ENCODE measurements around the gene TMOD3. TPM values are rescaled to one million over a fixed set of nuclear protein-coding genes. Genes with fewer than 3 reads are reported as not detected.
A peak's percentile ranks its signal among the peaks of the same experiment; 100 is the strongest.

Gene TMOD3
- polyA plus RNA-seq, 1 donor, result 44.0 TPM

- Histone ChIP-seq H3K4me1 (ENCODE audit: control insufficient read depth, insufficient read depth, low read length) (peaks cover 12% of the 10 kb centered on the region), H3K9me3 (ENCODE audit: control insufficient read depth, low read depth, low read length) (peaks cover 5% of the 10 kb centered on the region), H3K27me3 (ENCODE audit: control insufficient read depth, insufficient read depth, low read length) (no peaks in the 10 kb centered on the region), H3K36me3 (ENCODE audit: control insufficient read depth, insufficient read depth, low read length) (no peaks in the 10 kb centered on the region), H3K4me3 (ENCODE audit: low read length) (no peak overlapping the region), H3K27ac (ENCODE audit: low read length) (no peak overlapping the region)
- peak; percentile 56 to 82 for DNase-seq
Measured at GRCh38 chr15:51816611-51817010, 12.8 kb upstream of the TMOD3 start.

GRCh38 chr15:51818150-51818549 is 11.3 kb upstream of the TMOD3 start:
- DNase-seq, result no peak
- Histone ChIP-seq H3K9me3 (ENCODE audit: control insufficient read depth, low read depth, low read length) (peaks cover 7% of the 10 kb centered on the region), H3K4me1 (ENCODE audit: control insufficient read depth, insufficient read depth, low read length) (peaks cover 12% of the 10 kb centered on the region), H3K36me3 (ENCODE audit: control insufficient read depth, insufficient read depth, low read length) (no peaks in the 10 kb centered on the region), H3K27me3 (ENCODE audit: control insufficient read depth, insufficient read depth, low read length) (no peaks in the 10 kb centered on the region), H3K4me3 (ENCODE audit: low read length) (no peak overlapping the region), H3K27ac (ENCODE audit: low read length) (no peak overlapping the region)
- 60% methylated on average over 1 of the region's 3 CpGs for WGBS (ENCODE audit: insufficient coverage, low lambda C conversion rate)

DNA sequence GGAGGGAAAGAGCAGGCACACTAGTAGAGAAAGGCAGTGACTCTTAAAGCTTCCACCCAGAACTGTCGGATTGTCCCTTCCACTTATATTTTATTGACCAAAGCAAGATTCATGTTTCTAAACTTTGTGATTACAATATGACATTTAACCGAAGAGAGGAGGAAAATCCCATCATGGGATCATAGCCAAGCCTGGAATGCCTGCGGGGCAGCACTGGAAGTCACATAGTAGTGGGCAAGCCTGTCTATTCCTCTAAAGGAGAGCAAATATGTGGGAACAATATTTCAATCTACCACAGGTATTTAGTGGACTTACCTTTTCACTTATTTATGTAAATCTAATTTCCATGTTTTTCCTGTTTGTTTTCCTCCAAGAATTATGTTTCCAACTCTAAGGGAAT is 3.8 kb upstream of the TMOD3 start:
- no peaks in the 10 kb centered on the region for H3K4me1 ChIP-seq (ENCODE audit: control insufficient read depth, insufficient read depth, low read length)
- WGBS (ENCODE audit: insufficient coverage, low lambda C conversion rate), result no CpG with 5 or more reads among the region's 3 CpGs
- peaks cover 7% of the 10 kb centered on the region for H3K9me3 ChIP-seq (ENCODE audit: control insufficient read depth, low read depth, low read length)
- H3K4me3 ChIP-seq (ENCODE audit: low read length), result no peak overlapping the region
- DNase-seq, result no peak
- H3K27me3 ChIP-seq (ENCODE audit: control insufficient read depth, insufficient read depth, low read length), result no peaks in the 10 kb centered on the region
- no peak overlapping the region for H3K27ac ChIP-seq (ENCODE audit: low read length)
- H3K36me3 ChIP-seq (ENCODE audit: control insufficient read depth, insufficient read depth, low read length), result no peaks in the 10 kb centered on the region

GRCh38 chr15:51828621-51829375 is 655 bp upstream of the TMOD3 start:
- Histone ChIP-seq H3K4me1 (ENCODE audit: control insufficient read depth, insufficient read depth, low read length) (peaks cover 3% of the 10 kb centered on the region), H3K27me3 (ENCODE audit: control insufficient read depth, insufficient read depth, low read length) (no peaks in the 10 kb centered on the region), H3K36me3 (ENCODE audit: control insufficient read depth, insufficient read depth, low read length) (no peaks in the 10 kb centered on the region), H3K4me3 (ENCODE audit: low read length) (no peak overlapping the region), H3K27ac (ENCODE audit: low read length) (no peak overlapping the region), H3K9me3 (ENCODE audit: control insufficient read depth, low read depth, low read length) (no peaks in the 10 kb centered on the region)
- DNase-seq, result no peak
- 100% methylated on average over 1 of the region's 9 CpGs for WGBS (ENCODE audit: insufficient coverage, low lambda C conversion rate)

DNA sequence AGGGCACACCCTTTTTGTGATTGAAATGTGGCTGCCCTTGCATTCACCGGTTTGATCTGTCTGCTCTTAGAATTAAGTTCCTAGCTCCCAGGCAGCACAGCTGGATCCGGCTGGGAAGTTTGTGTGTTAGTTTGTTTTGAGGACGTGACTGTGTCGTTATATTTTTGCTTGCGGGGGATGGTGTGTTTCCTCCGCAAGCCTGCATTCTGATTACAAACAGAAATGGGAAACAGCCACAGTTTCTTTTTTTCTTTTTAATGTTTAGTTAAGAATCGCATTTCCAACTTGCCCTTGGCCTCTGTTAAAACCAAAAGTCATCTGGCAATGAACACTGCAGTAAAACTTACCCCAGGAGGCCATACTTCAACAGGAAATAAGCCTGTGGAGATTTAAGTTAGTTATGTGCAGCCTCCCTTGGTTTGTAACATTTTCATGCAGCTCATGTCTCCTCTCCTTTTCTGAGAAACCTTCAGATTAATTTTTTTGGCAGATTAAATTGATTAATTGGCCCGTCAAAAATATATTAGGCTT is 888 bp downstream of the TMOD3 start:
- DNase-seq, result peak in 1 of 2 donors; percentile 62
- WGBS (ENCODE audit: insufficient coverage, low lambda C conversion rate), result 22% methylated on average over 1 of the region's 8 CpGs

DNA sequence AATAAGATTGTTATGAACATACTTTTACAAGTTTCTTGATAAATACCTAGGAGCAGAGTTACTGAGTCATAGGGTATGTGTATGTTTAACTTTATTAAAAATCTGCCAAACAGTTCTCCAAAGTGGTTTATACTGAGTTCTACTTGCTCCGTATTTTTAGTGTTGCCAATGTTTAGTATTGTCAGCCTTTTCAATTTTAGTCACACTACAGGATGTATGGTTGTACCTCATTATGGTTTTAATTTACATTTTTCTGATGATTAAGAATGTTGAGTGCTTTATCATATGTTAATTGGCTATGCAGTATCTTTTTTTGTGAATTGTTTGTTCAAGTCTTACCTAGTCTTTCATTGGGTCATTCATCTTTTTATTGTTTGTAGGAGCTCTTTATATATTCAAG is 4.3 kb downstream of the TMOD3 start:
- DNase-seq, result no peak
- no peak overlapping the region for H3K27ac ChIP-seq (ENCODE audit: low read length)
- WGBS (ENCODE audit: insufficient coverage, low lambda C conversion rate), result 100% methylated on average over 1 of the region's 1 CpG
- no peaks in the 10 kb centered on the region for H3K27me3 ChIP-seq (ENCODE audit: control insufficient read depth, insufficient read depth, low read length)
- no peaks in the 10 kb centered on the region for H3K9me3 ChIP-seq (ENCODE audit: control insufficient read depth, low read depth, low read length)
- H3K36me3 ChIP-seq (ENCODE audit: control insufficient read depth, insufficient read depth, low read length), result no peaks in the 10 kb centered on the region
- peaks cover 6% of the 10 kb centered on the region for H3K4me1 ChIP-seq (ENCODE audit: control insufficient read depth, insufficient read depth, low read length)
- H3K4me3 ChIP-seq (ENCODE audit: low read length), result no peak overlapping the region

More for the DNA sequence above, 888 bp downstream of the TMOD3 start:
- H3K27me3 ChIP-seq (ENCODE audit: control insufficient read depth, insufficient read depth, low read length), result no peaks in the 10 kb centered on the region
- H3K4me1 ChIP-seq (ENCODE audit: control insufficient read depth, insufficient read depth, low read length), result peaks cover 3% of the 10 kb centered on the region
- peak overlapping the region; percentile 95 for H3K4me3 ChIP-seq (ENCODE audit: low read length)
- H3K9me3 ChIP-seq (ENCODE audit: control insufficient read depth, low read depth, low read length), result no peaks in the 10 kb centered on the region
- H3K36me3 ChIP-seq (ENCODE audit: control insufficient read depth, insufficient read depth, low read length), result no peaks in the 10 kb centered on the region
- peak overlapping the region; percentile 97 for H3K27ac ChIP-seq (ENCODE audit: low read length)

DNA sequence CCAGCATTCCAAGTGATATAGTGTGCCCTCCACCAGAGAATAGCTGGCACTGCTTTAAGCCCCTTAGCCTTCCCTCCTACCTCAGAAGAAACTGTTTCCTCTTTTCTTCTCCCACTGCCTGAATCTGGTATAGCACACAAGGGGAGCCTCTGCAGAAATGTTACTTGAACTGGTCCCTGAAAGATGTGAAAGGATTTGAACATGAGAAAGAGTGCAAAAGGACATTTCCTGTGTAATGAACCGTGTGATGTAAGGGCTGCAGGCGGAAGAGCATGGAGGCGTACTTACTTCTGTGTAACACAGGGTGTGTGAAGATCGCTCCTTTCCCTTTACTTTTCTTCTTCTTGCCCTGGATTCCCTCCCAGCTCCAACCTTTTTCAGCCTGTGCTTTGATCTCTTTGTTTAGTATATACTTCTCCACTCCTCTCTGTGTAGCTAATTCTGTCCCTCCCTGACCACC is 8.4 kb downstream of the TMOD3 start:
- DNase-seq, result peak in 1 of 2 donors; percentile 45
- H3K9me3 ChIP-seq (ENCODE audit: control insufficient read depth, low read depth, low read length), result no peaks in the 10 kb centered on the region
- no peak overlapping the region for H3K4me3 ChIP-seq (ENCODE audit: low read length)
- peaks cover 12% of the 10 kb centered on the region for H3K4me1 ChIP-seq (ENCODE audit: control insufficient read depth, insufficient read depth, low read length)
- no peaks in the 10 kb centered on the region for H3K27me3 ChIP-seq (ENCODE audit: control insufficient read depth, insufficient read depth, low read length)
- WGBS (ENCODE audit: insufficient coverage, low lambda C conversion rate), result 37% methylated on average over 2 of the region's 4 CpGs
- no peak overlapping the region for H3K27ac ChIP-seq (ENCODE audit: low read length)
- H3K36me3 ChIP-seq (ENCODE audit: control insufficient read depth, insufficient read depth, low read length), result no peaks in the 10 kb centered on the region

GRCh38 chr15:51838270-51838669 is 8.8 kb downstream of the TMOD3 start:
- no peak for DNase-seq
- no peak overlapping the region for H3K4me3 ChIP-seq (ENCODE audit: low read length)
- H3K9me3 ChIP-seq (ENCODE audit: control insufficient read depth, low read depth, low read length), result no peaks in the 10 kb centered on the region
- H3K36me3 ChIP-seq (ENCODE audit: control insufficient read depth, insufficient read depth, low read length), result no peaks in the 10 kb centered on the region
- no peaks in the 10 kb centered on the region for H3K27me3 ChIP-seq (ENCODE audit: control insufficient read depth, insufficient read depth, low read length)
- WGBS (ENCODE audit: insufficient coverage, low lambda C conversion rate), result no CpG with 5 or more reads among the region's 2 CpGs
- no peak overlapping the region for H3K27ac ChIP-seq (ENCODE audit: low read length)
- H3K4me1 ChIP-seq (ENCODE audit: control insufficient read depth, insufficient read depth, low read length), result peaks cover 15% of the 10 kb centered on the region

GRCh38 chr15:51840692-51841091 is 11.2 kb downstream of the TMOD3 start:
- Histone ChIP-seq H3K4me3 (ENCODE audit: low read length) (no peak overlapping the region), H3K9me3 (ENCODE audit: control insufficient read depth, low read depth, low read length) (no peaks in the 10 kb centered on the region), H3K27ac (ENCODE audit: low read length) (no peak overlapping the region), H3K4me1 (ENCODE audit: control insufficient read depth, insufficient read depth, low read length) (peaks cover 29% of the 10 kb centered on the region), H3K27me3 (ENCODE audit: control insufficient read depth, insufficient read depth, low read length) (no peaks in the 10 kb centered on the region), H3K36me3 (ENCODE audit: control insufficient read depth, insufficient read depth, low read length) (no peaks in the 10 kb centered on the region)
- no peak for DNase-seq
- WGBS (ENCODE audit: insufficient coverage, low lambda C conversion rate), result 100% methylated on average over 1 of the region's 4 CpGs

DNA sequence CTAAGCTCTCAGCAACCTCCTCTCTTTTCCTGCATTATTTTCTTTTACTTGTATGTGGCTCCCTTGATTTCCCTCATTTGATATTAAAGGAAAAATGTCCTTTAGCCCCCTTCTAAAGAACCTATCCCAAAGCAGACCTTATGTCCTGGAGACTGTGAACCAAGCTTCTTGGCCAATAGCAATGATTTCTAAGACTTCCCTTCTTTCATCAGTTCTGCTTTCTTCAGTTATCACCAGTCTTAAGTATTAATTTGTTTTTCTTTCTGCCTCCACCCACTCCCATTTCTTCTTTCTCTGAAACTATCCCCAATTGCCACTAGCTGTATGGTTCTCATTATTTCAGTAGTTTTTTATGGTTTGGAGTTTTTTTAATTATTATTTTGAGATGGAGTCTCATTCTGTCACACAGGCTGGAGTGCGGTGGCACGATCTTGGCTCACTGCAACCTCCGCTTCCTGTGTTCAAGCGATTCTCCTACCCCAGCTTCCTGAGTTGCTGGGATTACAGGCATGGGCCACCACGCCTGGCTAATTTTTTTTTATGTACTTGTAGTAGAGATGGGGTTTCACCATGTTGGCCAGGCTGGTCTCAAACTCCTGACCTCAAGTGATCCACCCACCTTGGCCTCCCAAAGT is 12.1 kb downstream of the TMOD3 start:
- Histone ChIP-seq H3K9me3 (ENCODE audit: control insufficient read depth, low read depth, low read length) (no peaks in the 10 kb centered on the region), H3K4me1 (ENCODE audit: control insufficient read depth, insufficient read depth, low read length) (peaks cover 29% of the 10 kb centered on the region), H3K27ac (ENCODE audit: low read length) (no peak overlapping the region), H3K36me3 (ENCODE audit: control insufficient read depth, insufficient read depth, low read length) (no peaks in the 10 kb centered on the region), H3K27me3 (ENCODE audit: control insufficient read depth, insufficient read depth, low read length) (no peaks in the 10 kb centered on the region), H3K4me3 (ENCODE audit: low read length) (no peak overlapping the region)
- 100% methylated on average over 1 of the region's 5 CpGs for WGBS (ENCODE audit: insufficient coverage, low lambda C conversion rate)
- DNase-seq, result no peak
